AG09319 (cell line): ENCODE results near the gene ATG9A.

Experiments used
- DNase-seq: peaks from one replicate; pipeline ENCODE4 v3.0.0-alpha.2; 2010; ENCODE audit warnings: low read depth; ENCODE audit errors: extremely low read depth
- CTCF ChIP-seq: IDR thresholded peaks from 2 replicates; pipeline ENCODE4 v1.5.1; 2011; ENCODE audit warnings: low read depth, mild to moderate bottlenecking, inconsistent platforms, low read length, moderate library complexity

The ATG9A gene

GRCh38 chr2:219228041-219228910 lies 1.2 kb downstream of the ATG9A start:
- no peak for DNase-seq

GRCh38 chr2:219225350-219225749 lies 4.1 kb downstream of the ATG9A start:
- TF ChIP-seq CTCF, result no peak
- DNase-seq, result no peak

More at GRCh38 chr2:219228041-219228910, 1.2 kb downstream of the ATG9A start:
- TF ChIP-seq CTCF, result no peak

GRCh38 chr2:219223831-219224610 lies 5.4 kb downstream of the ATG9A start:
- no peak for DNase-seq
- TF ChIP-seq CTCF, result no peak

- TF ChIP-seq CTCF, result no peak
- DNase-seq, result no peak
Observed at GRCh38 chr2:219221957-219222518, 7.4 kb downstream of the ATG9A start.

GRCh38 chr2:219220652-219221402 lies 8.6 kb downstream of the ATG9A start:
- TF ChIP-seq CTCF, result no peak
- no peak for DNase-seq

- TF ChIP-seq CTCF, result no peak
- no peak for DNase-seq
Observed at GRCh38 chr2:219219784-219220532, 9.5 kb downstream of the ATG9A start.
